ENCODE results near the gene DKK2.

DNA sequence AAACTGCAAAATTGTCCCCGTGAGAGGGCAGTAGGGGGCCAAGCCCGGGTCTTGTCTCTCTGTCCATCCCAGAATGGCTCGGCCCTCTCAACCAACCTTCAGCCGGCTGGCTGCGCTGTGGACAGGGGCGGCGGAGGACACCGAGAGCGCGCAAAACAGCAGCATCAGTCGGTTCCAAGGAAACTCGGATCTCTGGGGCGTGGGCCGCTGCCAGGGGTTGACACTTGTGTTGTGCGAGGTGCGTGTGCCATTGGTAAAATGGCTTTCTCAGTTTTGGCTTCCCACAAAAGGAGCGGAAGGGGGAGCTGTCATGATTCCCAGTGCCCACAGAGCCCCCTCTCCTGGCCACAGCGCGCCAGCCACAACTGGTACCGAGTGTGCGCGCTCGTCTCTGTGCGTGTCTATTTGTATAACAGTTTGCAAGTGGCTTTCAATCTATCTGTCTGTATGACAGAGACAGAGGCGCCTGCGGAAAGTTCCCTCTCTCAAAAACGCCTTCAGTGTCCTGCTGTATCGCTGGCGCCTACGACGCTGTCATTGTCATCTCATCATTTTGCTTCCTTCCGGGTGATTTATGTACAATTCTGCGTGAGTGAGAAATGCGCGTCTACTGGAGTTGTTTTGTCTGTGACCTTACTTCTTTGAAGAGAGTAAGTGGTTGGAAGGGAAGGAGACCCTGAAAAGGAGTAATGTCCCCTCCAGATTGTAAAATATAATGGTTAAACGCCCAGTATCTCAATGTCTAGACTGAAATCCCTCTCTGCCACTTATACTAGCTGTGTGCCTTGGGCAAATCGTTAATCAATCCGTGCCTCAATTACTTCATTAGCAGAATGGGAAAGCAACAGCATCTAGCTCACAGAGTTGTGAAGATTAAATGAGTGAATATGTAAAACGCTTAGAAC lies 1.8 kb downstream of the DKK2 start:
- TF ChIP-seq, protein P1, sequence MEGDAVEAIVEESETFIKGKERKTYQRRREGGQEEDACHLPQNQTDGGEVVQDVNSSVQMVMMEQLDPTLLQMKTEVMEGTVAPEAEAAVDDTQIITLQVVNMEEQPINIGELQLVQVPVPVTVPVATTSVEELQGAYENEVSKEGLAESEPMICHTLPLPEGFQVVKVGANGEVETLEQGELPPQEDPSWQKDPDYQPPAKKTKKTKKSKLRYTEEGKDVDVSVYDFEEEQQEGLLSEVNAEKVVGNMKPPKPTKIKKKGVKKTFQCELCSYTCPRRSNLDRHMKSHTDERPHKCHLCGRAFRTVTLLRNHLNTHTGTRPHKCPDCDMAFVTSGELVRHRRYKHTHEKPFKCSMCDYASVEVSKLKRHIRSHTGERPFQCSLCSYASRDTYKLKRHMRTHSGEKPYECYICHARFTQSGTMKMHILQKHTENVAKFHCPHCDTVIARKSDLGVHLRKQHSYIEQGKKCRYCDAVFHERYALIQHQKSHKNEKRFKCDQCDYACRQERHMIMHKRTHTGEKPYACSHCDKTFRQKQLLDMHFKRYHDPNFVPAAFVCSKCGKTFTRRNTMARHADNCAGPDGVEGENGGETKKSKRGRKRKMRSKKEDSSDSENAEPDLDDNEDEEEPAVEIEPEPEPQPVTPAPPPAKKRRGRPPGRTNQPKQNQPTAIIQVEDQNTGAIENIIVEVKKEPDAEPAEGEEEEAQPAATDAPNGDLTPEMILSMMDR (IDR thresholded peaks at IDR 0.05; ENCODE audit: insufficient read depth, low read length) = peak; percentile 19
- TF ChIP-seq SPI1 (IDR thresholded peaks at IDR 0.05; ENCODE audit: borderline replicate concordance, low read depth) = no peak
- TF ChIP-seq, protein P2, sequence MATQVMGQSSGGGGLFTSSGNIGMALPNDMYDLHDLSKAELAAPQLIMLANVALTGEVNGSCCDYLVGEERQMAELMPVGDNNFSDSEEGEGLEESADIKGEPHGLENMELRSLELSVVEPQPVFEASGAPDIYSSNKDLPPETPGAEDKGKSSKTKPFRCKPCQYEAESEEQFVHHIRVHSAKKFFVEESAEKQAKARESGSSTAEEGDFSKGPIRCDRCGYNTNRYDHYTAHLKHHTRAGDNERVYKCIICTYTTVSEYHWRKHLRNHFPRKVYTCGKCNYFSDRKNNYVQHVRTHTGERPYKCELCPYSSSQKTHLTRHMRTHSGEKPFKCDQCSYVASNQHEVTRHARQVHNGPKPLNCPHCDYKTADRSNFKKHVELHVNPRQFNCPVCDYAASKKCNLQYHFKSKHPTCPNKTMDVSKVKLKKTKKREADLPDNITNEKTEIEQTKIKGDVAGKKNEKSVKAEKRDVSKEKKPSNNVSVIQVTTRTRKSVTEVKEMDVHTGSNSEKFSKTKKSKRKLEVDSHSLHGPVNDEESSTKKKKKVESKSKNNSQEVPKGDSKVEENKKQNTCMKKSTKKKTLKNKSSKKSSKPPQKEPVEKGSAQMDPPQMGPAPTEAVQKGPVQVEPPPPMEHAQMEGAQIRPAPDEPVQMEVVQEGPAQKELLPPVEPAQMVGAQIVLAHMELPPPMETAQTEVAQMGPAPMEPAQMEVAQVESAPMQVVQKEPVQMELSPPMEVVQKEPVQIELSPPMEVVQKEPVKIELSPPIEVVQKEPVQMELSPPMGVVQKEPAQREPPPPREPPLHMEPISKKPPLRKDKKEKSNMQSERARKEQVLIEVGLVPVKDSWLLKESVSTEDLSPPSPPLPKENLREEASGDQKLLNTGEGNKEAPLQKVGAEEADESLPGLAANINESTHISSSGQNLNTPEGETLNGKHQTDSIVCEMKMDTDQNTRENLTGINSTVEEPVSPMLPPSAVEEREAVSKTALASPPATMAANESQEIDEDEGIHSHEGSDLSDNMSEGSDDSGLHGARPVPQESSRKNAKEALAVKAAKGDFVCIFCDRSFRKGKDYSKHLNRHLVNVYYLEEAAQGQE (IDR thresholded peaks at IDR 0.05; ENCODE audit: insufficient replicate concordance, low read depth) = no peak
- TF ChIP-seq POLR2AphosphoS5 (IDR thresholded peaks at IDR 0.05; ENCODE audit: low read depth) = no peak
